ENCODE results near the gene PYDC2.
"Not testable (repeated sequence)": the region's sequence is repeated elsewhere in the genome, so short reads cannot be mapped to it uniquely, and the experiment has no call there.

PYDC2 gene

GRCh38 chr3:191470545-191470944 is 9.6 kb downstream of the PYDC2 start:
- DNase-seq = no peak

- DNase-seq = no peak
These were observed 12.8 kb downstream of the PYDC2 start for GRCh38 chr3:191473661-191474198.

- DNase-seq = no peak
These were observed 15.3 kb downstream of the PYDC2 start for GRCh38 chr3:191476066-191476772.

- not testable (repeated sequence) for DNase-seq
These were observed 23.0 kb downstream of the PYDC2 start for GRCh38 chr3:191483994-191484393.

GRCh38 chr3:191484461-191484860 is 23.5 kb downstream of the PYDC2 start:
- DNase-seq = no peak

- no peak for DNase-seq
These were observed 31.6 kb downstream of the PYDC2 start for GRCh38 chr3:191492601-191493000.

- DNase-seq = no peak
These were observed 32.4 kb downstream of the PYDC2 start for GRCh38 chr3:191493336-191493735.

GRCh38 chr3:191499307-191500080 is 38.5 kb downstream of the PYDC2 start:
- peak; percentile 91 for DNase-seq

GRCh38 chr3:191500892-191501291 is 39.9 kb downstream of the PYDC2 start:
- DNase-seq = no peak

- peak; percentile 36 for DNase-seq
These were observed 41.6 kb downstream of the PYDC2 start for GRCh38 chr3:191502583-191502982.

- DNase-seq = no peak
These were observed 48.1 kb downstream of the PYDC2 start for GRCh38 chr3:191509078-191509477.
